Heart right ventricle (tissue), 16 donors: ENCODE measurements around the gene CYB5D1. TPM values are rescaled to one million over a fixed set of nuclear protein-coding genes. Genes with fewer than 3 reads are reported as not detected.

ENCODE experiments used
- ATAC-seq, 8 donors: fragments of 200-7000 bp; cut with Tn5 transposase; one replicate each; pipeline ENCODE4 v1.9.1; 2020; ENCODE audit warnings: mild to moderate bottlenecking in 8 of 8, moderate library complexity in 8 of 8, moderate number of reproducible peaks in 1 of 8
- DNase-seq, 2 donors: peaks; one replicate each; pipeline ENCODE4 v3.0.0-alpha.2; 2020
- H3K27ac ChIP-seq, 10 donors: fragments of 200-600 bp; sonication (generic) in 2 of 10; one replicate each; pipeline versions ENCODE4 v1.5.0 to v1.8.0; 2020 to 2022; ENCODE audit warnings: mild to moderate bottlenecking in 3 of 10
- H3K27me3 ChIP-seq, 7 donors: fragments of 200-600 bp; one replicate each; pipeline ENCODE4 v1.8.0; 2021 to 2022; ENCODE audit warnings: mild to moderate bottlenecking in 2 of 7
- H3K36me3 ChIP-seq, 9 donors: fragments of 200-600 bp; sonication (generic) in 1 of 9; one replicate each; pipeline versions ENCODE4 v1.5.0 to v1.8.0; 2020 to 2022; ENCODE audit warnings: mild to moderate bottlenecking in 2 of 9
- H3K4me1 ChIP-seq, 9 donors: fragments of 200-600 bp; sonication (generic) in 1 of 9; one replicate each; pipeline versions ENCODE4 v1.5.0 to v1.8.0; 2020 to 2022; ENCODE audit warnings: mild to moderate bottlenecking in 4 of 9
- H3K4me3 ChIP-seq, 10 donors: fragments of 200-600 bp; sonication (generic) in 2 of 10; one replicate each; pipeline versions ENCODE4 v1.5.0 to v1.8.0; 2020 to 2022; ENCODE audit warnings: mild to moderate bottlenecking in 7 of 10, moderate library complexity in 2 of 10
- H3K9me3 ChIP-seq, 11 donors: fragments of 200-600 bp in 10 of 11; sonication (generic) in 2 of 11; one replicate each; pipeline versions ENCODE4 v1.5.0 to v1.8.0; 2013 to 2022; ENCODE audit warnings: mild to moderate bottlenecking in 2 of 11, control low read depth in 1 of 11, moderate library complexity in 1 of 11
- WGBS, 2 donors: extraction: QIAGEN DNeasy Blood & Tissue Kit; methylation state at CpG; one replicate each; pipeline ENCODE4 v1.1.7; 2013; ENCODE audit warnings: inconsistent platforms in 1 of 2; 5-methylcytosine and 5-hydroxymethylcytosine counted together
- intact Hi-C, 10 donors: fragments of 100-400 bp; cut with DNase I; formaldehyde crosslinking; loops; one replicate each; pipeline versions ENCODE4 v1.11.1 to v1.14.2; 2022
- polyA plus RNA-seq, 2 donors: library from polyadenylated mRNA; stranded (reverse); fragments of 200-250 nt; gene quantifications; one replicate each; pipeline ENCODE4 v1.2.3, GENCODE V29; 2013
- total RNA-seq, 10 donors: library from RNA; stranded (reverse); fragmentation: NEBNext Ultra II Directional in 3 of 10; extraction: Animal tissue kit (Norgen Biotek cat#: 25700) in 3 of 10; gene quantifications; one replicate each; pipeline versions ENCODE4 v1.2.1 to v1.2.4, GENCODE V29; 2021 to 2023
- TF ChIP-seq, protein P1 (sequence below), 9 donors: fragments of 200-600 bp; sonication (generic) in 2 of 9; IDR thresholded peaks; one replicate each; pipeline versions ENCODE4 v1.5.0 to v1.8.0; 2021 to 2022; ENCODE audit warnings: antibody characterized with exemption in 9 of 9, mild to moderate bottlenecking in 5 of 9, moderate library complexity in 1 of 9
- donor health status: Arrhythmogenic right ventricular cardiomyopathy.
- donor health status: ischemic (EF 13 %, LVEDD 7.1; RV severe dilation, severe dysfunction).
- donor health status: healthy with polysubstance abuse.
- donor health status: DM: no; HTN: yes; CAD: no.
- donor health status: DM: no; HTN: no; CAD: no.
- donor health status: ischemic (EF 25% LVEDD 6.9; RV normal size, moderate dysfunction).
- donor health status: ischemic (EF 25% LVEDD 5.7; RV mildly dilated, moderate dysfunction).
- donor health status: healthy.
- donor health status: DM: yes; HTN: yes; CAD: no.
- donor health status: Ischemic cardiomyopathy.
- donor health status: ischemic (EF 35%, LVEDD 5.7; RV mildly dilated, moderate dysfunction).
- donor health status: nonischemic (EF 11% LVEDD 7.7; RV severe dilation, severe dysfunction).
- donor health status: DM: yes; HTN: yes; CAD: no.
- donor health status: PGD.
- donor health status: ischemic (EF 29% LVEDD 5.4; RV normal size, mild dysfunction).
- donor health status: nonischemic (EF 23%, LVEDD 6.1; RV moderate dilation, normal function).

Gene CYB5D1
- total and polyA plus RNA-seq, 12 donors: 10.0 to 20.1 (median 15.7) TPM

DNA sequence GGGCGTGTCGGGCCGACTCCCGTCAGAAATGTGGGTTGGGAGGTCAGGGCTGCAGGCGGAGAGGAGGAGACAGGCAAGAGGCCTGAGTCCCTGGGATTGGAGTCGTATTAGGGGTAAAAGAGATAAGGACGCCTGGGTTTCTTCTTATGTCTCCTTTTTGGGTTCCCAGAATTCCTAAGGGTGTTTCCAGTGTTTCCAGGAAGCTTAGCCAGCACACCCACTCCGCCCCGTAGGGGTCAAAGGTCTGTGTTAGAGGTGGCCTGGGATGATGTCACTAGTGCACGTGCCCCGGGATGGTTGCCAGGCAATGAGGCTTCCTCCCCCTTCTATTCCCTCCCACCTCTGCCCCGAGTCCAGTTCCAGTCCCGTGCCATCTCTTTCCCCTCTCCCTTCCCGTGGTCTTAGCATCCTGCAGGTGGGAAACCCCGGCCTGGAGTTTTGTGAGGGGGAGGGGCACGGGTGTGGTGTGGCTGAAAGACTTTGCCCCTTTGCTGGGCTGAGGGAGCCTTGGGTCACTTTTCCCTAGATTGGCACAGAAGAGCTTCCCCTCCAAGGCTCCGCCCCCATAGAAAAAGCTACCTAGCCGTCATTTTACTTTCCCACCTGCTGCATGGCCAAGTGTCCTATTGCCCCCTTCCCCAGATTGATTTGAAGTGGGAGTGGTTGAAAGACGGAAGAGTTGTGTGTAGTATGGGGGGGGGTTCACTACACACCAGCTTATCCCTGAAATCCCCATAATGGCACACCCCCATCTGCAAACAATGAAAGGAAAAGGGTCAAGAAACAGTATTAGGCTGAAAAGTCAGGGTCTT, 21.0 kb upstream of the CYB5D1 start:
- peak overlapping the region; percentile 59 to 95 (median 80) for H3K4me3 ChIP-seq
- H3K36me3 ChIP-seq: peaks cover 0 to 15% (median 0%) of the 10 kb centered on the region in 9 donors
- TF ChIP-seq, protein P1, sequence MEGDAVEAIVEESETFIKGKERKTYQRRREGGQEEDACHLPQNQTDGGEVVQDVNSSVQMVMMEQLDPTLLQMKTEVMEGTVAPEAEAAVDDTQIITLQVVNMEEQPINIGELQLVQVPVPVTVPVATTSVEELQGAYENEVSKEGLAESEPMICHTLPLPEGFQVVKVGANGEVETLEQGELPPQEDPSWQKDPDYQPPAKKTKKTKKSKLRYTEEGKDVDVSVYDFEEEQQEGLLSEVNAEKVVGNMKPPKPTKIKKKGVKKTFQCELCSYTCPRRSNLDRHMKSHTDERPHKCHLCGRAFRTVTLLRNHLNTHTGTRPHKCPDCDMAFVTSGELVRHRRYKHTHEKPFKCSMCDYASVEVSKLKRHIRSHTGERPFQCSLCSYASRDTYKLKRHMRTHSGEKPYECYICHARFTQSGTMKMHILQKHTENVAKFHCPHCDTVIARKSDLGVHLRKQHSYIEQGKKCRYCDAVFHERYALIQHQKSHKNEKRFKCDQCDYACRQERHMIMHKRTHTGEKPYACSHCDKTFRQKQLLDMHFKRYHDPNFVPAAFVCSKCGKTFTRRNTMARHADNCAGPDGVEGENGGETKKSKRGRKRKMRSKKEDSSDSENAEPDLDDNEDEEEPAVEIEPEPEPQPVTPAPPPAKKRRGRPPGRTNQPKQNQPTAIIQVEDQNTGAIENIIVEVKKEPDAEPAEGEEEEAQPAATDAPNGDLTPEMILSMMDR (IDR thresholded peaks at IDR 0.05): no peak
- intact Hi-C loops: loop anchor here in 2 of 10 donors (10.0 kb wide), 2 partner anchors 92 to 318 kb away; partner anchors contain the start of gene PER1 (in 1 of the 2)
- ATAC-seq: peak; percentile 17 to 50 (median 30)
- DNase-seq: peak; percentile 87 to 95
- H3K4me1 ChIP-seq: peaks cover 12 to 62% (median 55%) of the 10 kb centered on the region in 9 donors
- H3K27me3 ChIP-seq: no peaks in the 10 kb centered on the region
- peak overlapping the region; percentile 94 to 100 (median 98) for H3K27ac ChIP-seq
- no peaks in the 10 kb centered on the region for H3K9me3 ChIP-seq
- WGBS, 2 donors: 1 to 2% methylated on average over 19 of the region's 19 CpGs

DNA sequence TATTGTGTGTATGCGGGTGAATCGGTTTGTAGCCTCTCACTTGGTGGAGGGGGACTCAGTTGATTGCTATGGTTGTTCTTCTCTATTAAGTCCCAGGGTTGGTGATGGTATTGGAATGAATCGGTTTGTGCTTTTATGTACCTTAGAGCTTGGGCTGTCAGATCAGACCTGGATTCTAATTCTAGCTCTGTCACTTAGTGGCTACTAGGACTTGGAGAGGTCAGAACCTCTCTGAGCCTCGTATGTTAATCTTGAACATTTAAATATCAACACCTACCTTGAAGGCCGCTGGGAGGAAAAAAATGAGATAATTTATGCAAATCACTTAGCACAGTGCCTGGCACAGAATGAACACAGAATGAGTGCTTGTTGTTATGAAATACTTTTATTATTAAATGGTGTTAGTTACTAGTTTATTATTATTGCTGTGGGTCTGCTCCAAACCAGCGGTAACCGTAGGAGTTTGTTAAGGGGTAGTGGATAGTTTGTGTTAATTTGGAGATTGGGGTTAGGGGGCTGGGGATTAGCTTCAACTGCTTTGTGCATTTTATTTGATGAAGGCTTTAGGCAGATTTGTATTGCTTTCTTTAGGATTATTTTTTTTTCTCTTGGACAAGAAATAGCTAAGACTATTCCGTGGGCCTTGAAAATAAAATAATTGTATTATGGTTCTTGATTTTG, 20.3 kb upstream of the CYB5D1 start:
- H3K9me3 ChIP-seq: no peaks in the 10 kb centered on the region
- intact Hi-C loops: loop anchor here in 2 of 10 donors (10.0 kb wide), 2 partner anchors 93 to 317 kb away; partner anchors contain the start of gene PER1 (in 1 of the 2)
- H3K27ac ChIP-seq: peak overlapping the region in 9 of 10 donors; percentile 97 to 100 (median 99)
- WGBS, 2 donors: 8 to 11% methylated on average over 8 of the region's 8 CpGs
- no peak for ATAC-seq
- H3K4me1 ChIP-seq: peaks cover 12 to 62% (median 56%) of the 10 kb centered on the region in 9 donors
- TF ChIP-seq, protein P1 (IDR thresholded peaks at IDR 0.05): no peak
- H3K27me3 ChIP-seq: no peaks in the 10 kb centered on the region
- DNase-seq: no peak
- H3K36me3 ChIP-seq: peaks cover 0 to 15% (median 0%) of the 10 kb centered on the region in 9 donors
- H3K4me3 ChIP-seq: peak overlapping the region in 7 of 10 donors; percentile 31 to 95 (median 80)

DNA sequence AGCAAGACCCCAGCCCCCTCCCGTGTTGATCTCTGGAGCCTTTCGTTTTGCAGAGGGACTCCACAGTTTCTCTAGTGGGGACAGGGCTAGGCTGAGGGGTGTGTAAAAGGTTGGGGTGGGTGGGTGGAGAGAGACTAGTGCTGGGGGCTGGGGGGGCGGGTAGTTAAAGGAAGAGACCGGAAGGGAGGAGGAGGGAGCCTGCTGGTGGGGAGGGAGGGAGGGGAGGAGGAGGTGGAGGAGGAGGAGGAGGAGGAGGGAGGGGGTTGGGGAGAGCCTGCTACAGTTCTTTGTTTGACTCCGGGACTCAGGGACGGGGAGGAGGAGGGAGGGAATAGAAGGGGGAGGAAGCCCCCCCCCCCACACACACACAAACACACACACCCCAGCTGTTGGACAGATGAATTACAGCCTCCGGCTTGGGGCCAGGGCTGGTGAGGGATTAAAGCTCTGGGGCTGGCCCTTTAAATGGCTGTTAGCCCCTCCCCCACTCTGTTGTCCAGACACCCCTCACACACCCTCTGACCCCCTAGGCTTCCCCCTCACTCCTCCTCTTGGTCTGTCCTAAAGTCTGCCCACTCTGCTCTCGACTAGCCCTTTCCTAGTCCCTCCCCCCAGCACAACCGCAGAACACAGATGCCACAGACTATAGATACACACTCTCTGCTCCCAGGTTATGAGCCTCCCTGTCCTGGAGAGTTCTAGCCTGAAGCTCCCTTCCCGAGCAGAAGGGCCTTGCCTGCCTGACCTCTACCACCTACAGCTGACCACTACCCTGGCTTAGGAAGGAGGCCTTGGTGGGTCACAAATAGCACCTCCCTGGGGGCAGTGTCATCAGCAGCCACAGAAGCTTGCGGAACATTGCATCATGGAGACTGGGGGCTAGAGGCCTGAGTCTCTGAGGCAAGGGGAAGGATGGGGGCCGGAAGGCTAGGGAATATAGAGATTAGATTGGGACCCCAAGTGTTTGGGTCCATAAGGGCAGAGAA, 19.4 kb upstream of the CYB5D1 start:
- intact Hi-C loops: loop anchor here in 2 of 10 donors (10.0 kb wide), 2 partner anchors 94 to 316 kb away; partner anchors contain the start of gene PER1 (in 1 of the 2)
- TF ChIP-seq, protein P1 (IDR thresholded peaks at IDR 0.05): no peak
- WGBS, 2 donors: 14 to 17% methylated on average over 8 to 12 of the region's 12 CpGs
- peaks cover 11 to 61% (median 57%) of the 10 kb centered on the region in 9 donors for H3K4me1 ChIP-seq
- no peaks in the 10 kb centered on the region for H3K27me3 ChIP-seq
- ATAC-seq (no peak), DNase-seq (no peak)
- H3K27ac ChIP-seq: peak overlapping the region in 8 of 10 donors; percentile 20 to 100 (median 99)
- H3K36me3 ChIP-seq: peaks cover 0 to 15% (median 0%) of the 10 kb centered on the region in 9 donors
- H3K9me3 ChIP-seq: no peaks in the 10 kb centered on the region
- peak overlapping the region in 6 of 10 donors; percentile 31 to 95 (median 85) for H3K4me3 ChIP-seq
